GM21619 (cell line): ENCODE results near the gene GFM1.

Experiments used
- ATAC-seq: cut with Tn5 transposase; IDR thresholded peaks from one replicate; pipeline ENCODE4 v1.9.1; 2021; ENCODE audit not compliant: unreplicated experiment

The GFM1 gene

DNA sequence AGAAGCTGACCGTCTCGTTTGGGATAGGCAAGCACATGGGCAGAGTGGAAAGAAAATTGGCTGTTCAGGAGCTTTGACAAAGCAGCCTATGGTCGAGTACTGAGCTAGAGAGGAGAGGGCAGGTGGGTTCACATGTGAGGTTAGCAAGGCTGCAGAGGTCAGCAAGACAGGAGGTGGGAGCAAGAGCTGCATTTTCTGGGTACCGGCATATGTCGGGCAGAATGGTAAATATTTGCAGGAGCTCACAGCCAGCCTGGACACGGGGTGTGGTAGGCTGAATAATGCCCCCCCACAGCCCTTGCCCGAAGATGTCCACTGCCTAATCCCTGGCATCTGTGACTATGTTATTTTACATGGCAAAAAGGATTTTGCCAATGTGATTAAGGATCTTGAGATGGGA lies 79.7 kb downstream of the GFM1 start:
- ATAC-seq = no peak

DNA sequence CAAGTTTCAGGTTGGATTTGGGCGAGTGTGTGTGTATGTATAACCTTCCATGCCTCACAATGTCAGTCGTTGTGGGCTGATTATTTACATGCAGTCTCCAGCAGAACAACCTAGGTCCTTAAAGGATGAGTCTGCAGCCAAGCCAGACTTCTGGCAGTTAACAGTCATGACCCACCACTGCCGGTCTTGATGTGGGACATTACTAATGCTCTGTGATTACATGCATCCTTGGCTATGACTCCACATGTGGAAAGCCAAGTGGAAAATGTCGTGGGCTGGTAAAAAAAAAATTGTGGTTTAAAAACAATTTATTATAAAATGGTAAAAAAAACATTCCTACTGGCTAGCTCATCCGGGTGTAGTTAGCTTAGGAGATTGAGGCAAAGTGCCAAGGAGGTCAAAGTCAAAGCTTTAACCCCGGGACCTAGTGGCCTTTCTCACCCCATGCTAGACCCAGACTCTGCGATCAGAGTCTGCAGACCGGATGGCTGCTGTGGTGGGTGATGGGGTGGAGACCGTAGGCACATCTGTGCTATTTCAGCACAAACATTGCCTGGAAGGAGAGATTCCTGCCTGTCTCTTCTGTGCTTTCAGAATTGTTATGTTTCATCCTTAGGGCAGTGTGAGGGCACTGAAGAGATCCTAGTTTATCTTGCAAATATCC lies 81.2 kb downstream of the GFM1 start:
- no peak for ATAC-seq

DNA sequence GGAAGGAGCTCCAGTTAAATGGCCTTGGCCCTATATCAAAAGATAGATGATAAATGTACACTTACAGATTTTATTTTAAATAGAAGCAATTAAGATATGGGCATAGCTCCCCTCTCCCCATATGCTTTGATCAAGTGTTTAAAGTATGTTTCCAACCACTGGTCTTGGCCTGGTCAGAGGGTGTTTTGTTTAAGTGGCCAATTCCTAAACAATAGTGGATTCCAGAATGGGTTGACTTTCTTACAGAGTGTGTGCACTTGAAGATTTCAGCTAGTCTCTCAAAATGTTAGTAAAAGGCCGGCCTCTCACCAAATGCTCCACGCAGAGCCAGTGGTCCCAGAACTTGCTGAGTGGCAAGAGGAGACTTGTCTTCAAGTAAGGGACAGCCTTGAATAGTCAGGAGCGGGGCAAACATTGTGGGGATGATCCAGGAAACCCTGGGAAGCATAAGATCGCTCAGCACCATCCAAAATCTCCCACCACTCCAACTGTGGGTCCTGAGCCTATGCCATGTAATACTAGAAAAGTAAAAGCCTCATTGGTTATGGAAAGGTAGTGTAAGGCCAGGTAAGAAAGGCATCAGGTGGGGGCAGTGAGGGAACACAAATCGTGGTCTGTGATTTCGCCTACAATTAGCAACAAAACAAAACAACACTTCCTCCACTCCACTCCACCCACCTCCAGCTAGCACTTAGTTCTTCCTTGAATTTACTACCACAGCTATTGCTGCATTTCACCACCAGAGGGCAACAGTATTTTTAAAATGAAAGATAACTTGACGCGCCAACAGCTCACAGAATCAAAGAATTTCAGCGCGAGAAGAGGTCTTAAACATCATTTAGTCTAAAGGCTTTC lies 83.1 kb downstream of the GFM1 start:
- peak; percentile 59 for ATAC-seq

DNA sequence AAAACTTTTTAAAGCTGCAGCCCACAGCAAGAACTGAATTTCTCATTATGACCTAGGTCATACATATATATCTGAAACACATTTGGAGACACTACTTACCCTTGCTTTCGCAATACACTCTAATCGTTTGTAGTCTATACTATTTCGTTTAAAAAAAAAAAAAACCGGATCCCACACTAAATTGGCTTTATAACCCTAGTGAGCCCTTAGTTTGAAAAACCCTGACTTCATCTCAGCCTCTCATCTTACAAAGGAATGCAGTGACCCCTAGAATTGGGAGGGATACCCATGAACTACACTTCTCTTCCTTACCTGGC lies 83.7 kb downstream of the GFM1 start:
- ATAC-seq = no peak

DNA sequence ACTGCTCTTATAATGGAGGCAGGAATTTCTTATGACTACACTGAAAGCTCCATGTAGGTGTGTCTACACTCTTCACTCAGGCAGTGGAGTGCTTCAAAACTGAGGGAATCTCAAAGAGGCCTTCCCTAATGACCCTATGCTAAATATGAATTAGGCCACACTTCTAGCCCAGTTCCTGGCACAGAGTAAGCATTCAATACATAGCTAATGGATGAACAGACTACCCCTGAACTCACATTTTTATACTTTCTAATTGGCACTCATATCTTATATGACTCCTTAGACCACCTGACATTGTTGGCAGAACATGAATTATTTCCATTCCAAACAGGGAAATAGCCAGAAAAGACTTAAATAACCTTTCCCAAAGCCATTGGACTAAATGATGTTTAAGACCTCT lies 84.5 kb downstream of the GFM1 start:
- no peak for ATAC-seq

DNA sequence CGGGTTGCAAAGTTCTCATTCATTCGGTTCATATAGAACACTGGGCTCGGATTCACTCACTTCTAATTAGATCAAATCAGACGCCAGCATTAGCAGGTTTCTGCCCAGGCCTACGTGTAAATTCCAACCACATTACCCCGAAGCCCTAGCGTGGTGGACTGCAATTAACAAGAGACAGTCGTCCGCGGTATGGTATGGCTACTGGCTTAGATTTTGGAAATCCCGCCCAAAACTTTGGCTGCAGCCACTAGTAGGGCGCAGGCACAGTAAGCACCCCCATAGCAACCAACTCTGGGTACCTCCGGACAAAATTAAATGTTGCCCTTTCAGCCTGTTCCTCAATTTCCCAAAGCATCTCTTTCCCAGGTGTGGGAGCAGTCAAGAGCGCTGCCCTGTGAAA lies 87.2 kb downstream of the GFM1 start:
- ATAC-seq = no peak

DNA sequence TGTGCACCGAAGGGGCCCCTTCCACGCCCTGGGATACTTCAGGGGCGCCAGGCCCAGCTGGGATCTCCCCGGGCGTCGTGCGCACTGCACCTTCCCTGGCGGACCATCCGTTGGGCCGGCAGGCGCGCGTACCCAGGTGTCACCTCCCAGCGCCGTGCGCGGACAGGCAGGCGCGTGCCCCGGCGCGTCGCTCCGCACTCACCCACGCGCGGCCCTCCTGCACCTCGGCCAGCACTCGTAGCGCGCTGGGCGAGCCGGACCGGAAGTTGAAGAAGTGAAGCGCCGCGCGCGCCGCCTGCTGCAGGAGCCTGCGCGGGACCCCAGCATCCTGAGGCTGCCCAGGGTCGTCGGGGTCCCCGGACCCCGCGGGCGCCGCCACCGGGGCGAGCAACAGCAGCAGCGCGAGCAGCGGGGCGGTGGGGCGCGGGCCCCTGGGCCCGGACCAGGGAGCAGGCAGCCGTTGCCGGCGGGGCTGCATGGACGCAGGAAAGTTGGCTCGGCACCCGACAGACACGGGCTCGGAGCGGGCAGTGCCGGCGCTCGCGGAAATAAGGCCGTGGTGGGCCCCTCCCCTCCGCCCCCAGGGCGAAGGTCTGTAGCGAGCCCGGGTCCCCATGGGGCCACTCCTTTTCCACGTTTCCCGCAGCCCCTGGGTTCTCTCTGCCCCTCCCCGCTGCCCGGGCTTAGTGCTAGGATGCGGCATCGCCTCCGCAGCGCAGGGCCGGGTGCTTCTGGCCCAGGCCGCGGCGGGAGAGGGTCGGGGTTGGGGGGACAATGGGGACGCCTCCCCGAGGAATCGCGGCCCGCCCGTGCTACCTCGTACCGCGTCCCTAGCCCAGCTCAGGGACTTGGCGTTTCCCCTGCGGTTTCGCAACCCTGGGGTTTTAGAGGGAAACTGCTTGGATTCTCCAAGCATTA lies 87.9 kb downstream of the GFM1 start, which contains the start of gene RARRES1:
Gene RARRES1 (minus strand): TSS at position 520 of the 918 bp plus-strand sequence. CDS start 42 bp downstream, at position 478.
- peak; percentile 69 for ATAC-seq

DNA sequence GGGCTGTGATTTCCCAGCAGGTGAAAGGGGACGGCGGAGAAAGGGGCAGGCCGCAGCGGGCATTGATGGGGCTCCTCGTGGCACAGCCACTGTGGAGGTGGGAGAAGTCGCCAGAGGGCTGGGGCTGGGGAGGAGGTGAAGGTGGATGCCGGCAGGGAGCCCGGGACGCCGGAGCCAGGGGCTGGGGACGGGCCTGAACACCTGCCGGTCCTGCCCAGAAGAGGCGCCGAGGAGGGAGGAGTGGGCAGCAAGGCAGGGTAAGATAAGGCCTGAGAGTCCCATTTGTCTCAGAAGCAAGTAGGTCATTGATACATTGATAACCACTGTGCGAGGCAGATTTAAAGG lies 88.5 kb downstream of the GFM1 start:
- no peak for ATAC-seq

DNA sequence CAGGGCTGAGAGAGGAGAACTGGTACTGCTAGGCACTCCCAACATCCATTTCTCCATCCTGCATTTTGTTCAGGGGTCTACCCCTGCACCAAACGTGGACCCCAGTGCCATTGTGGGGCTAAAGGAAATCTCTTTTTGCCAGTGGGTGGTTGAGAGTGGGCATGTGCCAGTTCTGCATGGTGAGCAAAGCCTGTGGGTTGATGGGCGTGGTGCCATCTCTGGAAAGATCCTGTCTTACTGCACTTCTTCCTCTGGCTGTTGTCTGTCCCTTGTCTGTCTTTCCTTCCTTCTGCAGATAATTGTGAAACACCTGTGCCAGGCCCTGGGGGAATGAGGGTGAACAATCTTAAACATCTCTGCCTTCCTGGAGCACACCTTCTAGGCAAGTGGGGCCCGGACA lies 89.3 kb downstream of the GFM1 start:
- no peak for ATAC-seq

DNA sequence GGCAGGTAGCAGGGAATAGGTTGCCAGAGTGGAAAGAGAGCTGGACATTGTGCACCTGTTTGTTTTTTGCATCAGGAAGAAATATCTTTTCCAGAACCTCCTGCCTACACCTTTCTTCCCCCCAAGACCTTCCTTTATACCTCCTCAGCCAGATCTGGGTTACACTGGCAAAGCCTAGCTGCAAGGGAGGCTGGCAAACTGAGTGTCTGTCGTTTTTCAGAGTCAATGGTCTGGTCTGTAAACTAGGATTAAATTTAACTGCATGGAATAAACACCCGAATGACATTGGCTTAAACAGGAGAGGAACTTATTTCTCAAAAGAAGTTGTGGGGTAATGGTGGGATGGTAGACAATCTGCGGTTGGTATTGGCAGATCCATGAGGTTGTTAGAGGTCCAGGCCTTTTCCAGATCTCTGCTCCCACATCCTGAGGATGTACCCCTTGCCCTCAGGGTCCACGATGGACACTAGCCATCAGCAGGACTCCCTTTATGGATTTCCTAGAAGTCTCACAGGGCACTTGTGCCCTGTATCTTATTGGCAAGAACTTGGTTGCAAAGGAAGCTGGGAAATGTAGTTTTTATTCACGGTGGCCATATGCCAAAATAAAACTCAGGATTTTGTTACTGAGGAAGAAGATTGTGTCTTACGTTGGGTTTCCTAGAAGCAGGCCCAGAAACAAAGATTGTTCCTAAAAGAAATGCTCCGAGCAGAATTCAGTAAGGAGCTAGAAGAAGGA lies 91.1 kb downstream of the GFM1 start:
- ATAC-seq = no peak

DNA sequence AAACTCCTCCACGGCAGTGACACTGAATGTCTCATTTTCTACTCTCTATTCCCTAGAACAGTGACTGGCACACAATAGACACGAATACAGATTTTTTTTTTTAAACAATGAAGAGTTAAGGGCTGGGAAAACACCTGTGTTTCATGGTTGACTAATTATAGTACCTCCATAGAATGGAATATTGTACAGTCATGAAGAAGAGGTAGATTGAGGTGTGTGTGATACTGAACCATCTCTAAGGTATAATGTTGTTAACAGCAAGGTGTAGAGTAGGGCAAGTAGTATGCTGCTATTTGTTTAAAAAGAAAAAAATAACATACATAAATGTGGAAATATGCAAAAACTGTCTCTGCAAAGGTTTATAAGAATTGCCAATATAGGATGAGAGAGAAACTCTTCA lies 93.1 kb downstream of the GFM1 start:
- no peak for ATAC-seq

DNA sequence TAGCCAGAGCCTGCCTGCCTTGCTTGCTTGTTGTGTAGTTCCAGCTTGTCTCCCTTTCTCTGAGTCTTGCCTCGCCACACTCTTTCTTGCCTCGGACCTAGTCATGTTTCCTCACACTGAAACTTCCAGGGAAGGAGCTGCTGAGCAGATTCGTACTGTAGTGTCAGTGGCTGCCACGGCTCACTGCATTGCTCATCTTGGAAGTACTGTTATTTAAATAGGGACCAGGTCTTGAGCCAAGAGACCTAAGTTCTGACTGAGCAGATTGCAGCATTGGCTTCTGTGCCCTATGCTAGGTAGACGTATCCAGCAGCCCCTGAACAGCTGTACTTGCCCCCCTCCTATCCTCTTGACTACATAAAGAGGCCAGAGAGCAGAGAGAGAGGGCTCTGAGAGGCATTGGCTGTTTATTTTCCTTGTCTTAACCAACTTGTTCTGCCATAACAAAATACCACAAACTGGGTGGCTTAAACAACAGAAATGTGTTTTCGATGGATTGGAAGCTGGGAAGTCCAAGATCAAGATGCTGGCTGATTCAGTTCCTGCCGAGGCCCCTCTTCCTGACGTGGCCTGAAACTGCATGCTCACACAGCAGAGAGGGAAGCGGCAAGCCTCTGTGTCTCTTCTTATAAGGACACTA lies 93.8 kb downstream of the GFM1 start:
- no peak for ATAC-seq

DNA sequence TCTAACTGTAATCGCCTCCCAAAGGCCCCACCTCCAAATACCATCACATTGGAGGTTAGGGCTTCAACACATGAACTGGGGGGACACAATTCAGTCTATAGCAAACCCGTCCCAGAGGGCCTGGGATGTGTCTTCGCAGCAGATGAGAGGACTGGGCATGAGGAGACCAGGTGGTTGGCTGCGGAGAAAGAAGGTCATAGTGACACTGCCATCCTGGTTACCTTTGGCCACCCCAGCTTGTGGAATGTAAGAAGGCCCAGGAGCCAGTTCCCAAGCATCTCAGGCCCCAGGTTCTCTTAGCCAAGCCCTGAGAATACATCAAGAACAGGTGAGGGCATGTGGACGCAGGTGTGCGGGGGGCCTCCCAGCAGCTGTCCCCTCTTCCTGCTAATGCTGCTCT lies 94.3 kb downstream of the GFM1 start:
- no peak for ATAC-seq

DNA sequence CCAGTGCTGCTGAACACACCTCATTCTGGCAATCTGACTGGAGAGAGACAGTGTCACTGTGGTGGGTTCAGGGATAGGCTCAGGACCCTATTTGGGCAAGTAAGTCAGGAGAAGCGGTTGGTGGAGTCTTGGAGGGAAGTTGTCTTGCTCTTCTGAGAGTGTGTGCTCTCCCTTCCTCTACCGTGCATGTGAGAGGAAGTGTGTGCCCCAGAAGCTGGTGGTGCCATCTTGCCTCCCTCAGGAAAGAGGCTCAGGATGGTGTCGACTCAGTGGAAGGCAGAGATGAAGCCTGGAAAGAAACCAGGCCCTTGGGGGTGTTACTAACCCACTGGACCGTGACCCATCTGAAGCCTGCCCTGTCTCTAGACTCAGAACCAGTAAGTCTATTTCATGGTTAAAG lies 94.8 kb downstream of the GFM1 start:
- no peak for ATAC-seq

DNA sequence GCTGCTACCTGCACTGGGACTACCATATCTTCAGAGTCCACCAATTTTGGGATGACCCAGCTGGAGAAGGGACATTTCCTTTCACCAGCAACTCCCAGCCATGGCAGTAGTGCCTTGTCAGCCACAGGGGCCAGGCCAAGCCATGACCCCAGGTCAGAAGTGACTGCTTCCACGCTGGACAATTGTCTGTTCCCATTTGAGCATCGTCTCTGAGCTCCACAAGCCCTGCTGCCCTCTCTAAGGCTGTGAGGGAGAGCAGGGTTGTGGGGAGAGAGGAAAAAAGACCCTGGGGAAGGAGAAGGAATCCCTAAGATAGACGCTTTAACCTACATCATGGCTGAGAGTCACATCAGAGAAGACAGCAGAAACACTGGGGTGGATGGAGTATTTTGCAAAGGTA lies 95.3 kb downstream of the GFM1 start:
- no peak for ATAC-seq
